MM.1S (cell line): Measurements from ENCODE around the gene ADAMTSL3.

Source experiments
- EZH2 ChIP-seq: fragments of 300-600 bp; sonication (generic); optimal IDR thresholded peaks from 2 replicates; pipeline ENCODE3; 2017; ENCODE audit warnings: low read depth, mild to moderate bottlenecking, antibody characterized with exemption, low read length, mixed read lengths
- EZH2phosphoT487 ChIP-seq: fragments of 300-600 bp; sonication (generic); IDR thresholded peaks from 2 replicates; pipeline ENCODE4 v1.6.1; 2018; ENCODE audit warnings: antibody characterized with exemption, low read length
- TF ChIP-seq, protein P1 (sequence below): fragments of 300-600 bp; sonication (generic); IDR thresholded peaks from 2 replicates; pipeline ENCODE4 v1.5.1; 2016; ENCODE audit warnings: antibody characterized with exemption, low read length, mixed read lengths

GRCh38 chr15:84023636-84024035, 369.7 kb downstream of the ADAMTSL3 start:
- TF ChIP-seq, protein P1, sequence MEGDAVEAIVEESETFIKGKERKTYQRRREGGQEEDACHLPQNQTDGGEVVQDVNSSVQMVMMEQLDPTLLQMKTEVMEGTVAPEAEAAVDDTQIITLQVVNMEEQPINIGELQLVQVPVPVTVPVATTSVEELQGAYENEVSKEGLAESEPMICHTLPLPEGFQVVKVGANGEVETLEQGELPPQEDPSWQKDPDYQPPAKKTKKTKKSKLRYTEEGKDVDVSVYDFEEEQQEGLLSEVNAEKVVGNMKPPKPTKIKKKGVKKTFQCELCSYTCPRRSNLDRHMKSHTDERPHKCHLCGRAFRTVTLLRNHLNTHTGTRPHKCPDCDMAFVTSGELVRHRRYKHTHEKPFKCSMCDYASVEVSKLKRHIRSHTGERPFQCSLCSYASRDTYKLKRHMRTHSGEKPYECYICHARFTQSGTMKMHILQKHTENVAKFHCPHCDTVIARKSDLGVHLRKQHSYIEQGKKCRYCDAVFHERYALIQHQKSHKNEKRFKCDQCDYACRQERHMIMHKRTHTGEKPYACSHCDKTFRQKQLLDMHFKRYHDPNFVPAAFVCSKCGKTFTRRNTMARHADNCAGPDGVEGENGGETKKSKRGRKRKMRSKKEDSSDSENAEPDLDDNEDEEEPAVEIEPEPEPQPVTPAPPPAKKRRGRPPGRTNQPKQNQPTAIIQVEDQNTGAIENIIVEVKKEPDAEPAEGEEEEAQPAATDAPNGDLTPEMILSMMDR = peak; percentile 72
- no peak for TF ChIP-seq EZH2phosphoT487
- no peak for TF ChIP-seq EZH2
